GM10847 (cell line): ENCODE results near the gene PCDHGA5.
"Not testable (repeated sequence)": the region's sequence is repeated elsewhere in the genome, so short reads cannot be mapped to it uniquely, and the experiment has no call there.

Experiments
- POLR2A ChIP-seq: IDR thresholded peaks from 2 replicates; pipeline ENCODE4 v1.6.1; 2011; ENCODE audit not compliant: insufficient read length; ENCODE audit errors: extremely low read depth

PCDHGA5 gene

DNA sequence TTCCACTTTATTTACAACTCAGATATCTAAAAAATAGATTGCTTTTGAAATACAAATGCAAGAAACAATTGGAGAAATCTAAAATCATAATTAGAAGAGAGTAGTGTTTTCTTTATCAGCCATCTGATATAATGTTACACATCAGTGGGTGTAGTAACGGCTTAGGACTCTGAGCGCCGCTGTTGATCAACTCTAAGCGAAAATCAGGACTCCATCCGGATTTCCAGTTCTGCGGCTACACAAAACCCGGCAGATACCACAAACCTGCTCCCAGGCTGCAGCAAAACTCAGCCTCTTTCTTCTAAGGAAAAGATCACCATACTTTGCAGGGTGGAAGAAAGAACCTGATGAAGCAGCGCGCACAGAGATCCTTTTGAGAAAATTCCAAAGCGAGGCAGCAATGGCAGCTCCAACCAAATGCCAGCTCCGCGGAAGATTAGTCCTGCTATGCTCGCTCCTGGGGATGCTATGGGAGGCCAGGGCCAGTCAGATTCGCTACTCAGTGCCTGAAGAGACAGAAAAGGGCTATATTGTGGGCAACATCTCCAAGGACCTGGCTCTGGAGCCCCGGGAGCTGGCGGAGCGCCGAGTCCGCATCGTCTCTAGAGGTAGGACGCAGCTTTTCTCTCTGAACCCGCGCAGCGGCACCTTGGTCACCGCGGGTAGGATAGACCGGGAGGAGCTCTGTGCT lies 38.7 kb downstream of the PCDHGA5 start, which contains the start of gene PCDHGA9:
Gene PCDHGA9, plus strand, starts transcription at position 226 of the 691 bp plus-strand sequence. Its CDS starts 175 bp downstream, at position 401.
- TF ChIP-seq POLR2A = no peak

DNA sequence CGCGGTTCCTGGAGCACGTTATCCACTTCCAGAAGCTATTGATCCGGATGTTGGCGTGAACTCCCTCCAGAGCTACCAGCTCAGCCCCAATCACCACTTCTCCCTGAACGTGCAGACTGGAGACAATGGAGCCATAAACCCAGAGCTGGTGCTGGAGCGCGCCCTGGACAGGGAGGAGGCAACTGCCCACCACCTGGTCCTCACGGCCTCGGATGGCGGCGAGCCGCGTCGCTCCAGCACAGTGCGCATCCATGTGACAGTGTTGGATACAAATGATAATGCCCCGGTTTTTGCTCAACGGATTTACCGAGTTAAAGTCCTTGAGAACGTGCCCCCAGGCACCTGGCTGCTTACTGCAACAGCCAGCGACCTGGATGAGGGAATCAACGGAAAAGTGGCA lies 39.4 kb downstream of the PCDHGA5 start:
- no peak for TF ChIP-seq POLR2A

DNA sequence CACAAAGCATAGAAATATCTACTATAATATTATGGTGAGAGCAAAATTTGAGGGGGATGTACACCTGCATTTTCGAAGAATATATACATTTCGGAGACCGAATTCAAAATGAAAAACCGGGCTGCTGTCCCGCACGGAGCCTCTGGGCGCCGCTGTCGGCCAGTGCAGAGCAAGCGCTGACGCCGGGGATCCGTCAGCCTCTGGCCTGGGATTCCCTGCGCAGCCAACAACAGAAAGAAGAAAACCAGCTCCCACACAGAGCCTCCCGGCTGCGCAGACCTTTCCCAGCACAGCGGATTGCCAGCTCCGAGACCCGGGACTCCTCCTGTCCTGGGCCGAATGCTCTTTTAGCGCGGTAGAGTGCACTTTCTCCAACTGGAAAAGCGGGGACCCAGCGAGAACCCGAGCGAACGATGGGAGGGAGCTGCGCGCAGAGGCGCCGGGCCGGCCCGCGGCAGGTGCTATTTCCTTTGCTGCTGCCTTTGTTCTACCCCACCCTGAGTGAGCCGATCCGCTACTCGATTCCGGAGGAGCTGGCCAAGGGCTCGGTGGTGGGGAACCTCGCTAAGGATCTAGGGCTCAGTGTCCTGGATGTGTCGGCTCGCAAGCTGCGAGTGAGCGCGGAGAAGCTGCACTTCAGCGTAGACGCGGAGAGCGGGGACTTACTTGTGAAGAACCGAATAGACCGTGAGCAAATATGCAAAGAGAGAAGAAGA lies 44.0 kb downstream of the PCDHGA5 start, which contains the start of gene PCDHGB6:
Gene PCDHGB6, plus strand, starts transcription at position 232 of the 716 bp plus-strand sequence. Its CDS starts 182 bp downstream, at position 414.
- not testable (repeated sequence) for TF ChIP-seq POLR2A

DNA sequence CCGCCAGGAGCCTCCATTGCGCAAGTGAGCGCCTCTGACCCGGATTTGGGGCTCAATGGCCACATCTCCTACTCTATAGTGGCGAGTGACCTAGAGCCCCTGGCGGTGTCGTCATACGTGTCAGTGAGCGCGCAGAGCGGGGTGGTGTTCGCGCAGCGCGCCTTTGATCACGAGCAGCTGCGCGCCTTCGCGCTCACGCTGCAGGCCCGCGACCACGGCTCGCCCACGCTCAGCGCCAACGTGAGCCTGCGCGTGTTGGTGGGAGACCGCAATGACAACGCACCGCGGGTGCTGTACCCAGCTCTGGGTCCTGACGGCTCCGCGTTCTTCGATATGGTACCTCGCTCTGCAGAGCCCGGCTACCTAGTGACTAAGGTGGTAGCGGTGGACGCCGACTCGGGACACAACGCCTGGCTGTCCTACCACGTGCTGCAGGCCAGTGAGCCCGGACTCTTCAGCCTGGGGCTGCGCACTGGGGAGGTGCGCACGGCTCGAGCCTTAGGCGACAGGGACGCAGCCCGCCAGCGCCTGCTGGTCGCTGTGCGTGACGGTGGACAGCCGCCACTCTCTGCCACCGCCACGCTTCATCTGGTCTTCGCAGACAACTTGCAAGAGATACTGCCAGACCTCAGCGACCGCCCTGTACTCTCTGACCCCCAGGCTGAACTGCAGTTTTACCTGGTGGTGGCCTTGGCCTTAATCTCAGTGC lies 45.8 kb downstream of the PCDHGA5 start:
- TF ChIP-seq POLR2A = no peak

DNA sequence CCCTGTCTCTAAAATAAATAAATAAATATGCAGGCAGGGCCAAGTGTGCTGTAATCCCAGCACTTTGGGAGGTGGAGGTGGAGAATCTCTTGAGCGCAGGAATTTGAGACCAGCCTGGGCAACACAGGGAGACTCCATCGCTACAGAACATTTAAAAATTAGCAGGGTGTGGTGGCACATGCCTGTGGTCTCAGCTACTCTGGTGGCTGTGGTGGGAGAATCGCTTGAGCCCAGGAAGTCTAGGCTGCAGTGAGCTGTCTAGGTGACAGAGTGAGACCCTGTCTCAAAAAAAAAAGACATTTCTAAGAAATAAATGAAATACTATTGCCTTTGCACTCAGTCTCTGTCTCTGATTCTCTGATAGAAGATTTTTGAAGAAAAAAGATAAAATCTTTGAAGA lies 47.6 kb downstream of the PCDHGA5 start:
- TF ChIP-seq POLR2A = no peak

DNA sequence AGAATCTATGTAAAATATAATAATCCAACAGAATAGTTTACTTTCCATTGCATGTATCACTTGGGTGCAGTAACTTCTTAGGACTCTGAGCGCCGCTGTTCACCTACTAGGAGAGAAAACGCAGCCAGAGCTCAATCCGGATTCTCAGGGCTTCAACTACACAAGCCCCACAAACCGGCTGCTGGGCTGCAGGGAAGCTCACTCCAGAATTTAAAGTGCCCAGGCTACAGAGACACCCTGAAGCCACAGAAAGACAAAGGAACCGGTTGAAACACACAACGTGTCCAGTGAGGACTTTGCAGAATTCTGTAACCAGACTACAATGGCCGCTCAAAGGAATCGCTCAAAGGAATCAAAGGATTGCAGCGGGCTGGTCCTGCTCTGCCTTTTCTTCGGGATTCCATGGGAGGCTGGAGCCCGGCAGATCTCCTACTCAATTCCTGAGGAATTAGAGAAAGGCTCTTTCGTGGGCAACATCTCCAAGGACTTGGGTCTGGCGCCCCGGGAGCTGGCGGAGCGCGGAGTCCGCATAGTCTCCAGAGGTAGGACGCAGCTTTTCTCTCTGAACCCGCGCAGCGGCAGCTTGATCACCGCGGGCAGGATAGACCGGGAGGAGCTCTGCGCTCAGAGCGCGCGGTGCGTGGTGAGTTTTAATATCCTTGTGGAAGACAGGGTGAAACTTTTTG lies 49.0 kb downstream of the PCDHGA5 start, which contains the start of gene PCDHGA10:
Gene PCDHGA10, plus strand, starts transcription at position 134 of the 686 bp plus-strand sequence. Its CDS starts 189 bp downstream, at position 323.
- TF ChIP-seq POLR2A = no peak

DNA sequence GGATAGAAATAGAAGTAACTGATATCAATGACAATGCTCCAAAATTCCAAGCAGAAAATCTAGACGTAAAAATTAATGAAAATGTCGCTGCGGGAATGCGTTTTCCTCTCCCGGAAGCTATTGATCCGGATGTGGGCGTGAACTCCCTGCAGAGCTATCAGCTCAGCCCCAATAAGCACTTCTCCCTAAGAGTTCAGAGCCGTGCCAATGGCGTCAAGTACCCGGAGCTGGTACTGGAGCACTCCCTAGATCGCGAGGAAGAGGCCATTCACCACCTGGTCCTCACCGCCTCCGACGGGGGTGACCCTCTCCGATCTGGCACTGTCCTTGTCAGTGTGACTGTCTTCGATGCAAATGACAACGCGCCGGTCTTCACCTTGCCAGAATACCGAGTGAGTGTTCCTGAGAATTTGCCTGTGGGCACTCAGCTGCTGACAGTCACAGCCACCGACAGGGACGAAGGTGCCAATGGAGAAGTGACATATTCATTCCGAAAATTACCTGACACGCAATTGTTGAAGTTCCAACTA lies 49.6 kb downstream of the PCDHGA5 start:
- TF ChIP-seq POLR2A = no peak
